OCI-LY7 (cell line): ENCODE data around the gene ERVMER34-1. TPM values are rescaled to one million over a fixed set of nuclear protein-coding genes. Genes with fewer than 3 reads are reported as not detected.

Experiments used
- BruUV-seq: library from RNA; stranded (reverse); fragments of 400-500 nt; replicated peaks from 2 replicates; lab custom pipeline; 2021; lab: Mats Ljungman, UMichigan
- CTCF ChIA-PET: fragments of 300-600 bp; sonication (Branson Sonifier 250); formaldehyde crosslinking; loops from one replicate; lab custom pipeline; 2022; ENCODE audit warnings: antibody characterized with exemption; ENCODE audit not compliant: unreplicated experiment; lab: Charles Lee
- POLR2A ChIA-PET: fragments of 300-600 bp; sonication (Branson Sonifier 250); formaldehyde crosslinking; loops from one replicate; lab custom pipeline; 2022; ENCODE audit warnings: antibody characterized with exemption; lab: Charles Lee
- DNase-seq: peaks from one replicate; pipeline ENCODE4 v3.0.0-alpha.2; 2015; ENCODE audit warnings: low spot score
- H2AFZ ChIP-seq: fragments of 200-600 bp; sonication (generic), shearing (Covaris generic); 2 replicates; pipeline ENCODE4 v1.6.1; 2014; ENCODE audit warnings: mild to moderate bottlenecking, antibody characterized with exemption, low read length, moderate library complexity
- H3K27ac ChIP-seq: fragments of 200-600 bp; sonication (generic); 2 replicates; pipeline ENCODE4 v1.5.1; 2014; ENCODE audit warnings: mixed run types, low read depth, mild to moderate bottlenecking, moderate library complexity, low read length, inconsistent platforms; ENCODE audit not compliant: poor library complexity, severe bottlenecking
- H3K36me3 ChIP-seq: fragments of 200-600 bp; sonication (generic); 2 replicates; pipeline ENCODE4 v1.6.1; 2014; ENCODE audit warnings: mild to moderate bottlenecking, antibody characterized with exemption, low read length, moderate library complexity, mixed read lengths; ENCODE audit not compliant: insufficient read depth
- H3K4me1 ChIP-seq: fragments of 200-600 bp; sonication (generic); 2 replicates; pipeline ENCODE4 v1.5.1; 2014; ENCODE audit warnings: mild to moderate bottlenecking, low read length; ENCODE audit not compliant: insufficient read depth, poor library complexity, severe bottlenecking
- H3K4me2 ChIP-seq: fragments of 200-600 bp; sonication (generic); 2 replicates; pipeline ENCODE4 v1.6.1; 2014; ENCODE audit warnings: mild to moderate bottlenecking, low read length
- H3K4me3 ChIP-seq: fragments of 200-600 bp; sonication (generic); 2 replicates; pipeline ENCODE4 v1.5.1; 2014; ENCODE audit warnings: mild to moderate bottlenecking, low read depth, low read length; ENCODE audit not compliant: poor library complexity, severe bottlenecking
- H3K79me2 ChIP-seq: fragments of 200-600 bp; sonication (generic); 2 replicates; pipeline ENCODE4 v1.6.1; 2016; ENCODE audit warnings: low read depth, mild to moderate bottlenecking, low read length, moderate library complexity, mixed read lengths; ENCODE audit not compliant: insufficient read depth
- H3K9me2 ChIP-seq: fragments of 200-600 bp; sonication (generic); 2 replicates; pipeline ENCODE4 v1.6.1; 2016; ENCODE audit warnings: mild to moderate bottlenecking, low read length, mixed read lengths; ENCODE audit not compliant: insufficient read depth
- H3K9me3 ChIP-seq: fragments of 200-600 bp; sonication (generic); 2 replicates; pipeline ENCODE4 v1.6.1; 2014; ENCODE audit warnings: mild to moderate bottlenecking, mixed run types, low read length, mixed read lengths
- H4K20me1 ChIP-seq: fragments of 200-600 bp; sonication (generic); 2 replicates; pipeline ENCODE4 v1.6.1; 2014; ENCODE audit warnings: mild to moderate bottlenecking, antibody characterized with exemption, low read length, moderate library complexity, mixed read lengths; ENCODE audit not compliant: insufficient read depth
- CTCF ChIP-seq: fragments of 200-600 bp; sonication (generic); conservative IDR thresholded peaks from 2 replicates; pipeline ENCODE4 v1.5.1; 2014; ENCODE audit warnings: mild to moderate bottlenecking, antibody characterized with exemption, low read length, moderate library complexity, mixed read lengths
- EZH2phosphoT487 ChIP-seq: fragments of 200-600 bp; sonication (generic); IDR thresholded peaks from 2 replicates; pipeline ENCODE4 v1.6.1; 2018; ENCODE audit warnings: low read depth, borderline replicate concordance, mild to moderate bottlenecking, mixed run types, antibody characterized with exemption, low read length, moderate library complexity, mixed read lengths
- intact Hi-C: fragments of 100-400 bp; cut with micrococcal nuclease; formaldehyde crosslinking; loops from one replicate; pipeline ENCODE4 v1.10.0; 2022; ENCODE audit not compliant: unreplicated experiment
- total RNA-seq, 2 experiments: library from RNA; depleted of rRNA in 1 of 2; stranded (reverse); fragments of >200 nt in 1 of 2; shearing (Covaris generic) in 1 of 2; gene quantifications; 2 replicates each; pipeline ENCODE4 v1.2.3, GENCODE V29; 2014 to 2022

The ERVMER34-1 gene
- total RNA-seq, 2 experiments from 2014 or later = not detected

- H3K9me3 ChIP-seq = no peaks in the 10 kb centered on the region
- peak overlapping the region; percentile 78 for H3K27ac ChIP-seq
- peaks cover 37% of the 10 kb centered on the region for H3K79me2 ChIP-seq
- BruUV-seq = no TSS peak
- no peaks in the 10 kb centered on the region for H4K20me1 ChIP-seq
- intact Hi-C loops = loop anchor here (10.0 kb wide), 2 partner anchors 649 to 1029 kb away; partner anchors contain the start of gene SCFD2
- POLR2A ChIA-PET = no interaction called here
- no peak for DNase-seq
- peak overlapping the region; percentile 95 for H3K4me2 ChIP-seq
- peaks cover 44% of the 10 kb centered on the region for H3K4me1 ChIP-seq
- H3K9me2 ChIP-seq = no peaks in the 10 kb centered on the region
- TF ChIP-seq CTCF (no peak), EZH2phosphoT487 (no peak)
- H3K36me3 ChIP-seq = peaks cover 79% of the 10 kb centered on the region
- H3K4me3 ChIP-seq = peak overlapping the region; percentile 99
- H2AFZ ChIP-seq = no peak overlapping the region
- CTCF ChIA-PET = no interaction called here
Observed at GRCh38 chr4:52715914-52716313, 35.3 kb downstream of the ERVMER34-1 start.

GRCh38 chr4:52715255-52715897 is 35.8 kb downstream of the ERVMER34-1 start:
- CTCF ChIA-PET = no interaction called here
- peak overlapping the region; percentile 95 for H3K4me2 ChIP-seq

More at GRCh38 chr4:52715255-52715897, 35.8 kb downstream of the ERVMER34-1 start:
- TF ChIP-seq CTCF = no peak
- no peak for TF ChIP-seq EZH2phosphoT487
- H3K79me2 ChIP-seq = peaks cover 37% of the 10 kb centered on the region
- no peak for DNase-seq
- peak overlapping the region; percentile 78 for H3K27ac ChIP-seq
- intact Hi-C loops = loop anchor here (10.0 kb wide), 2 partner anchors 649 to 1029 kb away; partner anchors contain the start of gene SCFD2
- POLR2A ChIA-PET = no interaction called here
- H3K9me3 ChIP-seq = no peaks in the 10 kb centered on the region
- H3K36me3 ChIP-seq = peaks cover 74% of the 10 kb centered on the region
- H3K9me2 ChIP-seq = no peaks in the 10 kb centered on the region
- no peak overlapping the region for H2AFZ ChIP-seq
- no TSS peak for BruUV-seq
- peak overlapping the region; percentile 99 for H3K4me3 ChIP-seq
- no peaks in the 10 kb centered on the region for H4K20me1 ChIP-seq
- peaks cover 49% of the 10 kb centered on the region for H3K4me1 ChIP-seq
